Ovary (tissue), 3 donors: ENCODE measurements around the gene SSUH2.

ENCODE experiments used
- CTCF ChIP-seq, 3 donors: fragments of 450-650 bp in 2 of 3; fragments of 200-600 bp in 1 of 3; IDR thresholded peaks; one replicate each; pipeline versions ENCODE4 v1.5.1 to v1.8.0; 2016 to 2022; ENCODE audit warnings: antibody characterized with exemption in 3 of 3, mild to moderate bottlenecking in 1 of 3
- EP300 ChIP-seq: sonication (generic); formaldehyde crosslinking; IDR thresholded peaks from one replicate; pipeline ENCODE4 v1.6.1; 2017; ENCODE audit warnings: antibody characterized with exemption
- POLR2A ChIP-seq: fragments of 450-650 bp; IDR thresholded peaks from one replicate; pipeline ENCODE4 v1.6.1; 2017; ENCODE audit warnings: antibody characterized with exemption, mild to moderate bottlenecking, moderate library complexity
- donor health status: DM: no; HTN: no; CAD: no.

DNA sequence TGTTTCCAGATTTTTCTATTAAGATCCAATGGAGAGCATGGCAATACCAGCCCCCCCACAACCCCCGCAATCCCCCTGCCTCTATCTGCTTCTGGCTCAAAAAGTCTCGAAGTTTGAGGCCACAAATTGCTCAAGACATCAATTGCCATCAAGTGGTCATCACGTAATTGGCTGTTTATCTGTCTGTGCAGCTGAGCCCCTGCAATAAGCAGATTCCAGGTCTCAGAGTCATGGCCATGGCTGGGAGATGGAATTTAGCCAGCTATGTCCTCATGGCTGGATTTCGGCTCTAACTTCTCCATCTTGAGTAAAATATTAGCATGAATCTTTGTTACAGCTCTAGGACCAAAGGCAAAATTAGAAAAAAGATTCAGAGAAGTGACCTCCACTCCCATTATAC is 22.7 kb downstream of the SSUH2 start:
- no peak for TF ChIP-seq CTCF (IDR thresholded peaks at IDR 0.05)
- no peak for TF ChIP-seq POLR2A
- TF ChIP-seq EP300, result no peak
